GM21786 (cell line): ENCODE results near the gene IGFALS.
A peak's percentile ranks its signal among the peaks of the same experiment; 100 is the strongest.

Experiments used
- ATAC-seq: cut with Tn5 transposase; IDR thresholded peaks from one replicate; pipeline ENCODE4 v1.9.1; 2021; ENCODE audit not compliant: unreplicated experiment

IGFALS gene

GRCh38 chr16:1777375-1778199, 15.9 kb downstream of the IGFALS start:
- ATAC-seq, result no peak

GRCh38 chr16:1776991-1777374, 16.5 kb downstream of the IGFALS start:
- ATAC-seq, result no peak

DNA sequence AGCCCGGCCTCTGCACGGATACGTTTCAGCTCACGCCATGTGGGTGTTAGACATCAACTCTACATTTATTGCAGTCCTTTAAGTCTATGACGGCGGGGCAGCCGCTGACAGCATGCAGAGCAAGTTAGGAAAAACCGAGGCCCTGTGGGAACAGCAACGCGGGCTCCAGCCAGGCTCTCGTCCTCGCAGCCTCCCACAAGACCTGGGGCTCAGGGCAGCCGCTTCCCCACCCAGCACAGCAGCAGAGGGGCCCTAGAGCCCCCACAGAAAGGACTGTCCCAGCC, 16.9 kb downstream of the IGFALS start:
- no peak for ATAC-seq

GRCh38 chr16:1775846-1776671, 17.4 kb downstream of the IGFALS start:
- ATAC-seq, result no peak

DNA sequence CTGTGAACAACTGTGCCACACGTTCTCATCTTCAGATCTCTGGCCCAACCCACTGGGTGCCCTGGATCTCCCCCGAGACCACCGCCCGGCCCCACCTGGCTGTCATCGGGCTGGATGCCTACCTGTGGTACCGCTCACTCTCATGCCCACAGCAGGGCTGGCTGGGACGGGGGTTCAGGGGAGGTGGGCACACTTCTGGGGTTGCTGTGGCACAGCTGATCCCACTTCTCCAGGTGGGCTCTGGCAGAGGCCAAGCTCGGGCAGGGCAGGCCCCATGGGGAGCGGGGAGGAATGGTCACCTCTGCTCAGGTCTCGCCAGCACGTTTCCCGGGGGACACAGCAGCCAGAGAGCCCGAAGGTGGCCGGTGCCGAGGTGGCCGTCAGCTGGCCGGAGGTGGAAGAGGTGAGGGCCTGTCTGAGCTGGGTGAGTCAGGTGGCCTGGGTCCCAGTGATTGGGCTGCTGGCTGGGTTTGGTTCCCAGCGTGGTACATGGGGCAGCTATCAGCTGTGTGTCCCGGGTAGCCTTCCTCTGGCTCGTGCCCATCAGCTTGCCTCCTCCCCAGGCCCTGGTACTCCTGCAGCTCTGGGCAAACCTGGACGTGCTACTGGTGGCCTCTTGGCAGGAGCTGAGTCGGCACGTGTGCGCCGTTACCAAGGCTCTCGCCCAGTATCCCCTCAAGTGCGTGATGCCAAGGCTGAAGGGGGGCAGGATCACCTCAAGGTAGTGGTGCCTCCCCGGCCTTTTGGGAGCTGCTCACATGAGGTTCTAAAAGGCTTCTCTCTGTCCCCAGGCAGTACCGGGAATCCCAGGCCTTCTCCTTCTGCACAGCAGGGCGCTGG, 18.3 kb downstream of the IGFALS start:
- ATAC-seq, result no peak

DNA sequence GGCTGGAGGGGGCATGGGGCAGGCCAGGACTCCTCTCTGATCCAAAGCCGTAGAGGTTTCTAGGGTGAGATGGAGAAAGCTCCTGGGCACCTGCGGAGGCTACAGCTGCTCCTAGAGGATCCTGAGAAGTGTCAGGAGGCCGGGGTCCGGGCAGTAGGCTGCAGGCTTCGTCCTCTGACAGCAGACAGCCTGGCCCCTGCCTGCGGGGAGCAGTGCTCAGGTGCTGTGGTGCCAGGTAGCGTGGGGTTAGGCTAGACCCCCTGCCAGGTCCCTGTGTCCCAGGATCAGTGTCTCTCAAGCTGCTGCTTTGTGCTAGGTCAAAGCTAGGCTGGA, 19.1 kb downstream of the IGFALS start:
- no peak for ATAC-seq

DNA sequence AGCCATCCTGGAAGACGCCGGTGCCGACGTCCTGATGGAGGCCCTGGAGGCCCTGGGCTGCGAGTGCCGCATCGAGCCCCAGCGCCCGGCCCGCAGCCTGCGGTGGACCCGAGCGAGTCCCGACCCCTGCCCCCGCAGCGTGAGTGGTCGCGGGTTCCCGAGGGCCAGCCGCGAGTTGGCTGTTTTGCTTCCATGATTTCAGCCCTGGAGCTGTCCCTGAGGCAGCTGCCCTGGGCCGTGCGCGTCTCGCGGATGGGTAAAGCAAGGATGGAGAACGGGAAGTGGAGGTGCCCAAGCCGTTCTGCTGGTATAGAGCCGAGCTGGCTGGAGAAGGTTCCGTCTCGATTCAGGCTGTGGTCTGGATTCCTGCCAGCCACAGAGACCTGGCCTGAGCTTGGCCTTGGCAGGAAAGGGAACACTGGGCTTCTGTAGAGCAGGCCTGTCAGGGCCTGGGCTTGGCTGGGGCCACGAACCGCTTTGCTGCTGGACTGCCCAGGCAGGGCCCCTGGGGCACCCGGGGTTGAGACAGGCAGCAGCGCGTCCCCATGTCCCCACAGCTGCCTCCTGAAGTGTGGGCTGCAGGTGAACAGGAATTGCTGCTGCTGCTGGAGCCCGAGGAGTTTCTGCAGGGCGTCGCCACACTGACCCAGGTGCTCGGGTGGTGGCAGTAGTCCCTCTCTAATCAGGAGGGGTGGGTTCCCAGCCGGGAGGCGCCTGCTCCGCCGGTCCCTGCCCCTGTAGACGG, 19.6 kb downstream of the IGFALS start:
- ATAC-seq, result no peak

DNA sequence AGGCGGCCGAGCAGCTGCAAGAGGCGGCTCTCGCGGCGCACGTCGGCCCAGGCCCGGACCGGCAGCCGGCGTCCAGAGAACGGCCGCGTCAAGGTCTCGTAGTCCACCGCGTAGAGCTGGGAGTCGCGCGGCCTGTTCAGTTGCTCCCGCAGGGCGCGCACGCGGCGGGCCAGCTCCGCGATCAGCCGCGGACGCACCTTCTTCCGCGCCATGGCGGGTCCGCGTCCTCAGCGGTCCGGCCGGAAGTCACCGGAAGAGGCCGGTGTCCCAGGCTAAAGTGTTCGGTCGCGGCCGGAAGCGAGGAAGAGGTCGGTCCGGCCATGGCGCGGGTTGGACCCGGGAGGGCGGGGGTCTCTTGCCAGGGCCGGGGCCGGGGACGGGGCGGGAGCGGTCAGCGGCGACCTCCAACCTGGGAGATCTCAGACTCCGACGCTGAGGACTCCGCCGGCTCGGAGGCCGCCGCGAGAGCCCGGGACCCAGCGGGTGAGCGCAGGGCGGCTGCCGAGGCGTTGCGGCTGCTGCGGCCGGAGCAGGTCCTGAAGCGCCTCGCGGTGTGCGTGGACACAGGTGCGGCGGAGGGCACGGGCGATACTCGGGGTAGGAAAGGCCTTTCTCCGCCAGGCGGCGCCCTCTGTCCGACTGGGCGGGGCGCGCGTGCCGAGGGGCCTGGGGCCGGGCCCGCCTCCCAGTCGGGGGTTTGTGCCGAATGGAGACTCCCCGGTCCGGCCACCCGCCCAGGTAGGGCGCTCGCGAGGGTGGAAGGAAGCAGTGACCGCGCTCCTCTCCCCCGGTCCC, 20.4 kb downstream of the IGFALS start, which contains the start of gene MRPS34:
Gene MRPS34 (minus strand): TSS at position 227 of the 795 bp plus-strand sequence. CDS start 15 bp downstream, at position 212.
- peak; percentile 39 for ATAC-seq

DNA sequence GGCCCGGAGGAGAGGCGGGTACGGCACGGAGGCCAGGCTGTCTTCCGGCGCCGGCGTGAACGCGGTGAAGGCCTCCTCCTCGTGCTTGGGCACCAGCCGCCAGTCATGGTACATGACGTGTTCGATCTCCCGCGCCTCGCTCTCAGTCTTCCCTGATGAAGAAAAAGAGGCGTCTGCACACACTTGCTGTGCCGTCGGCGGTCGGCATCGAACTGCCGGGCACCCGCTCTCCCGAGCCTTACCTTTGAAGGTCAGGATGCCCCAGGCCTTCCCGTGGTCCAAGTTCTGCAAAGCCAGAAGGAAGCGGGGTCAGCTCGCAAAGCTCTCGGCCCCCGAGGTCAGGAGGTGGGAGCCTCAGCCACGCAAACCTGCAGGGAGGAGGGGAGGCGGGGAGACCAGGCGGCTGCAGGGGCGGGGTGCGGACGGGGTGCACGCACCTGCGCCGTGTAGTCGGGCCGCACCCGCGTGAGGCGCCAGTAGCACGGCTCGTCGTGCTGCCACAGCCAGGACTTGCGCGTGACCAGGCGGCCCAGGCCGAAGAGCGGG, 21.1 kb downstream of the IGFALS start, which contains the start of gene EME2:
Gene EME2 (plus strand): TSS at position 449 of the 546 bp plus-strand sequence. CDS start 418 bp downstream, outside the sequence.
- ATAC-seq, result peak; percentile 5

DNA sequence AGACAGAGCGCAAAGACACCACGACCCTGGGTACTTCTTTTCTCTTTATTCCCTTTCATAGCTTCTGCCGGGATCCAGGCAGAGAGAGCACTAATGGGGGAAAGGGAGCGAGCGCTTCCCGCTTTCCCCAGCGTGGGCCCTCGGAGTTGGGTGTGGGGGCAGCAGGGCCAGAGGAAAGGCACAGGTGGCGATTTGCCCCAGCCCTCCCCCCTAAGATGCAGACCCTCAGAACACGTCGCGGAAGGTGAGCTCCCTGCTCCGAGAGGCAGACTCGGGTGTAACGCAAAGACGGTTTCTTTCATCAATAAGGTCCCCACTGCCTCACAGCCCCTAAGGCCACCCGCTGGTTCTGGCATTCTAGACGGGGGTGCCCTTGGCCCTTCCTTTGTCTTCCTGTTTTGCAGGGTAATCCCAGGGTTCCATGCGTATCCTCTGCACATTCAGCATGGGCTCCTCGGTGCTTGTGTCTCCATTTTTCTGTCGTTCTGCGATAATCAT, 21.6 kb downstream of the IGFALS start:
- no peak for ATAC-seq

GRCh38 chr16:1771188-1771863, 22.2 kb downstream of the IGFALS start, which contains the start of gene NME3:
Gene NME3, minus strand, starts transcription at chr16:1771543. Its CDS starts 9 bp downstream, at chr16:1771534.
- ATAC-seq, result peak; percentile 34

GRCh38 chr16:1770328-1771187, 22.9 kb downstream of the IGFALS start:
- no peak for ATAC-seq

GRCh38 chr16:1769402-1770300, 23.9 kb downstream of the IGFALS start:
- no peak for ATAC-seq

- no peak for ATAC-seq
Measured at GRCh38 chr16:1768767-1769401, 24.6 kb downstream of the IGFALS start.

- no peak for ATAC-seq
Measured at GRCh38 chr16:1768061-1768766, 25.3 kb downstream of the IGFALS start.
